Measurements from ENCODE around the gene WNT6. TPM values are rescaled to one million over a fixed set of nuclear protein-coding genes. Genes with fewer than 3 reads are reported as not detected.
"Not testable (repeated sequence)": the region's sequence is repeated elsewhere in the genome, so short reads cannot be mapped to it uniquely, and the experiment has no call there.

Gene WNT6
- total RNA-seq, 1 experiment from 2014 or later, result not detected

- DNase-seq (ENCODE audit: low read depth), result no peak
Measured at GRCh38 chr2:218829868-218830451, 29.6 kb upstream of the WNT6 start.

GRCh38 chr2:218830526-218831306, 28.9 kb upstream of the WNT6 start:
- no peak for DNase-seq (ENCODE audit: low read depth)

DNA sequence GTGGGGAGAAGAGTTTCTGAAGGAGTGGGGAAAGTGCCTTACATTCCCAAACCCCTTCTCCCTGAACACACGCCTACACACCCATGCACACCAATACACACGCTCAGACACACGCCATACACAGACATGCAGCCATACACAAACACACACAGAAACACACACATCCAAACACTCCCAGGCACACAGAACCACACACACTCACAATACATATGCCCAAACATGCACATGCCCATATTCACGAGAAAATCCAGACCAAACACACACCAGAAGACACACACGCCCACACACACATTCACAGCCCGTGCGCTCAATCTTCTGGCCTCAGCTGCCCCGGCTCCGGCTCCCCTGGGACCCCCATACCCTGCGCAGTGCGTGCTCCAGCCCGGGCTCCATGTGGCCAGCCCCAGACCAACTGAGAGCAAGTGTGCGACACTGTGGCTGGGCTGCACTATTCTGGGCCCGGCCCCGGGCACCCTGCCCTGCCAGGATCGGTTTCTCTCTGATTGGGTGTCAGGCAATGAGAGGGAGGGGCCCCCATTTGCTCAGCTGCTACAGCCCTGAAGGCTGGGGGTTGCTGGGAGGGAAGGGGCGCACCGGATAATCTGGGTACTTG, 28.1 kb upstream of the WNT6 start, which contains the start of gene PRKAG3:
Gene PRKAG3 (minus strand): TSS at position 426 of the 613 bp plus-strand sequence.
- no peak for DNase-seq (ENCODE audit: low read depth)

- no peak for DNase-seq (ENCODE audit: low read depth)
Measured at GRCh38 chr2:218832081-218832480, 27.5 kb upstream of the WNT6 start.

GRCh38 chr2:218832520-218832919, 27.1 kb upstream of the WNT6 start:
- DNase-seq (ENCODE audit: low read depth), result peak; percentile 88

DNA sequence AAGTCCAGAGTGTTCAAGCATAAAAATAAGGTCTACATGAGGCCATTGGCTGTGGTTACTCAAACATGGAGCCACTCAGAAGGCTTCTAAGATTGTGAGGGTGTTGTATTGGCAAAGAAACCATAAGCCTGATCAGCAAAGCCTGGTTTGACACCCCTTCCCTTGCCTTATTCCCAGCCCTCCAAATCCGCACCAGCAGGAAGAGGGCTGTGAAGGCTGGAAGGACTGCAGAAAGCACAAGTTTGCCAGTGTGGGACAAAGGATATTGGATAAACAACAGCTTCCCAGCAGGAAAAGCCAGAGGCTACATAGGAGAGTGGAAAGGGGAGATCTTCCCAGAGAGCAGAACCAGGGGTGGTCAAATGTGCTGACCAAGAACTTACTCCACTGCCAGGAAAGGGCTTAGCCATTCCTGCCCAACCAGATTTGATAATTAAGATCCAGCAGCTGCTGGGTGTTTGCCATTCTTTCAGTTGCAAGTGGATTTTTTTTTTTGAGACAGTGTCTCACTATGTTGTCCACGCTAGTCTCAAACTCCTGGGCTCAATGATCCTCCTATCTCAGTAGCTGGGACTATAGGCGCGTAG, 26.5 kb upstream of the WNT6 start:
- peak; percentile 20 for DNase-seq (ENCODE audit: low read depth)

GRCh38 chr2:218834685-218835084, 24.9 kb upstream of the WNT6 start:
- DNase-seq (ENCODE audit: low read depth), result no peak

- no peak for DNase-seq (ENCODE audit: low read depth)
Measured at GRCh38 chr2:218837495-218837894, 22.1 kb upstream of the WNT6 start.

GRCh38 chr2:218839430-218839829, 20.2 kb upstream of the WNT6 start:
- DNase-seq (ENCODE audit: low read depth), result no peak

- no peak for DNase-seq (ENCODE audit: low read depth)
Measured at GRCh38 chr2:218839888-218840287, 19.7 kb upstream of the WNT6 start.

DNA sequence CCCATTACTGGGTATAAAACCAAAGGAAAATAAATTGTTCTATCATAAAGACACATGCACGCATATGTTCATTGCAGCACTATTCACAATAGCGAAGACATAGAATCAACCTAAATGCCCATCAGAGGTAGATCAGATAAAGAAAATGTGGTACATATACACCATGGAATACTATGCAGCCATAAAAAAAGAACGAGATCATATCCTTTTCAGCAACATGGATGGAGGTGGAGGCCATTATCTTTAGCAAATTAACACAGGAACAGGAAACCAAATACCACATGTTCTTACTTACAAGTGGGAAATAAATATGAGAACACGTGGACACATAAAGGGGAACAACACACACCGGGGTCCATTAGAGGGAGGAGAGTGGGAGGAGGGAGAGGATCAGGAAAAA, 15.3 kb upstream of the WNT6 start:
- not testable (repeated sequence) for DNase-seq (ENCODE audit: low read depth)

GRCh38 chr2:218846963-218847362, 12.6 kb upstream of the WNT6 start:
- DNase-seq (ENCODE audit: low read depth), result not testable (repeated sequence)

DNA sequence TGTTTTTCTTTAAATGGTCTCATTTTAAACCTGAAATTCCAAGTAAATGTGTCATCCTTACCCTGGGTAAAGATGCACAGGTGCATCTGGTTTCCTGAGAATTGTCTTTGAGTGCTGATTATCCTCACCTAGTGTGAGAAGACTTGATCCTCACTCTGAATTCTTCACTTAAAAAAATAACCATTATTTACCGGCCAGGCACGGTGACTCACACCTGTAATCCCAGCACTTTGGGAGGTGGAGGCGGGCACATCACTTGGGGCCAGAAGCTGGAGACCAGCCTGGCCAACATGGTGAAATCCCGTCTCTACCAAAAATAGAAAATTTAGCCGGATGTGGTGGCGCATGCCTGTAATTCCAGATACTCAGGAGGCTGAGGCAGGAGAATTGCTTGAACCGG, 9.9 kb upstream of the WNT6 start:
- peak; percentile 80 for DNase-seq (ENCODE audit: low read depth)

DNA sequence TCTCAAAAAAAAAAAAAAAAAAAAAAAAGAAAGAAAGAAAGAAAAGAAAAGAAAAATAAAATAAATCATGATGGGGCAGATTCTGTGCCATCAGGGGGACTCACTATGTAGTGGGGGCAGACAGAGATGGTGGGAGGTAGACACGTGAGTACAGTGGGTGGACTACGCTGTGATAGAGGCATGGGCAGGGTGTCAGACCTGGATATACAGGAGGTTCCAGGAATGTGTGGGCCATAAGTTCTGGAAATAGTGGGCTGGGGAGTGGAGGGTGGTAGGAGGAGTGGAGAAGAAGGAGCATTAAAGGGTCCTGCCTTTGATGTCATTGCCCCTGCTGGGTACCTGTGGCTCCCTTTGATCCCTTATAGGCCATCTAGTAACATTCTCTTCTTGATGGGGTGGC, 8.8 kb upstream of the WNT6 start:
- no peak for DNase-seq (ENCODE audit: low read depth)

DNA sequence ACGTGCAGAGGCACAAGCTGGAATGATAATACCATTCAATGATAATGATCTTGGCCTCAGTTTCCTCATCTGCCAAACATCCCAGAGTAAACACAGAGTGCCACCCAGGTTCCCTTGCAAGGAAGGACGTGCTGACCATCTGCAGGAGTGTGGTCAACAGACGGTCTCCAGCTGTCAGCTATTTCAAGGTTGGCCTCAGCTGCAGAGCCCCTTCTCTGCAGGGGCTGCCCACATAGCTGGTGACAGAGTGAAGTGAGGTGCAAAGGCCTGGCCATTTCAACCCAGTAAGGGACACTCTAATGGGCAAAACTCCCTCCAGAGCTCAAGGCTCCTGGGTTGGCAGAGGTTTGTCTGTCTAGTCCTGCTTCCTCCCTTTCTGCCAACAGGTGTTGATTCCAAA, 8.3 kb upstream of the WNT6 start:
- DNase-seq (ENCODE audit: low read depth), result no peak

GRCh38 chr2:218852911-218853667, 6.5 kb upstream of the WNT6 start:
- peak; percentile 32 for DNase-seq (ENCODE audit: low read depth)

- DNase-seq (ENCODE audit: low read depth), result peak; percentile 62
Measured at GRCh38 chr2:218853766-218854165, 5.8 kb upstream of the WNT6 start.

DNA sequence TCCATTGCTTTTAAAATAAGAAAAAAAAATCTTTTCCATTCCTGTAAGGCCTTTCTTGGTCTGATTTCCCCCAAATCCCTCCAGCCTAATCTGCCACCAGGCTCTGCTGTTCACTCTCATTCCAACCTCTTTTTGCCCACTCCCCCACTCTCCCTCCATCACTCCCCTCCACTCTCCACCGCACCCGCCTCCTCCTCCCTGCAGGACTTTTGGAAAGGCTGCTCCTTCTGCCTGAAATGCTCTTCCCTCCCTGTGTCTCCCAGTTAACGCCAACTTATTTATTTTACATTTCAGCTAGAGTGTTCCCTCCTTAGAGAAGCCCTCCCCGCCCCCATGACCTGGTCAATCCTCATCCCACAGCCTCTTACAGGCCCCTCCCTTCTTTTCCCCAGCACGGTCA, 4.7 kb upstream of the WNT6 start:
- DNase-seq (ENCODE audit: low read depth), result no peak

- no peak for DNase-seq (ENCODE audit: low read depth)
Measured at GRCh38 chr2:218855305-218856166, 4.1 kb upstream of the WNT6 start.

GRCh38 chr2:218856167-218856895, 3.3 kb upstream of the WNT6 start:
- no peak for DNase-seq (ENCODE audit: low read depth)

All from HT1080 (cell line).